ENCODE results near the gene ETV1.

ETV1 gene

DNA sequence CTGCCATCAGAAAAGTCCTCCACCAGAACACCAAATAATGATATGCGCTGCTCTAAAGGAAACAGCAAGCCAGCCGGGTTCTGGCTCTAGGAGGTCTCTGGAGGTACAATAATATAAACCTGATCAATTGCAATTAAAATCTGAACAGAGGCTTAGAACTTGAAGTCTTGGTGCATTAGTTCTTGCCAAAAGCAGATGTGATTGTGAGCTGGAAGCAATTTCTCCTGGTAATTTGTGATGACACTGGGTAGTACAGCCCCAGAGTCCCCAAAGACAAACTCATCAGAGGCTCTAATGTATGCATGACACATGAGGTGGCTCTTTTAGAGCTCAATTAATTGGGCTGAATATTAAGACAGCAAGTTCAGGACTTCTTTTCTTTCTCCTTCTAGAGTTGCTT lies 3.3 kb downstream of the ETV1 start:
- no peak for DNase-seq

DNA sequence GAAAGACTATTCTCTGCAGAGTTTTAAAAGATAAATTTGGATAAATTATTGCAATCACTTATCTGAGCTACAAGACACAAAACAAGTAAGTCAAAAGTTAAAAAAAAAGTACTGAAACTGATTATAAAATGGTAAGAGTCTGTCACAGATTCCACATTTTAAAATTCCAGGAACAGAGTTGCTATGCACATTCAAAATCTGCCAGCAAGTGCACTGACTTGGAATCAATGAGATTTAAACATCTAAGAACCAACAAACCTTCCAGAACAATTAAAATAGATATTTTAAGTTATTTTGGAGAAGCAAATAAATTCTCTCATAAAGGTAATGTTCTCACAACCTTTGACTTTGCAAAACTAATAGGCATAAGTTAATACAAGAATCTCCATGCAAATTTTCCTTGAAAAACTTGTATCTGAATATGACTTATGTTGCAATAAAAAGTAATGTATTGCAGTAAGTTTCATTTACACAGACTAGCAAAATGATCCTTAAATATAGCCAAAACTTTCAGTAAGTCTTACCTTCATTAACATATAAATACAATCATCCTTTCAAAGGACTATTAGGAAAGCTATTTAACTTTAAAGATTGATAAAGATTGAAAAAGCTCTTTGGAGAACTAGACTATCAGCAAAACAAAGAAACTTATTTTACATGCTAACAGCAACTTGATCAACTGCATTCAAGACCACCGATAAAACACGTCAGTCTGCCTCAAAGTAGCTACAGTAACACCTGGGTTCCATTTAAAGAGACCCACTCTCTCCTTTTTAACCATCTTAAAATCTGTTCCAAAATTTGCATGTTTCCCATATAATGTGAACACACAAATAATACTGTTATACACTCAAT lies 4.4 kb downstream of the ETV1 start:
- no peak for DNase-seq

DNA sequence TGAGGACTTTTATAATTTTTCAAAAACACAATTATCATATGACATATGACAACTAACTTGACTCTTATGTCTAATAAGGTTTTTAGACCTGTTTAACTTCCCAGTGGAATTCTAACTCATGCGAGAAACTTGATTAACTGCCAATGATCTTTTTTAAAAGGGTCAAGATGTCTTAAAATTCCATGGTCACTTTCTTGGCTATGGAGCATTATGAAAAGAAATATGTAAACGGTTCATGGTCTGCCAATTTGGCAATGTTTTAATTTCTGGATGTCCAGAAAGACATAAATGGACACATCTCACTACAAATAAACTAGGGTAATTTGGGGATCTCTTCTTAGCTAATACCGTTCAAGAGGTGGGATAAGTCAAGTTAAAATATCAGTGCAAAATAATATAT lies 5.4 kb downstream of the ETV1 start:
- DNase-seq: no peak

DNA sequence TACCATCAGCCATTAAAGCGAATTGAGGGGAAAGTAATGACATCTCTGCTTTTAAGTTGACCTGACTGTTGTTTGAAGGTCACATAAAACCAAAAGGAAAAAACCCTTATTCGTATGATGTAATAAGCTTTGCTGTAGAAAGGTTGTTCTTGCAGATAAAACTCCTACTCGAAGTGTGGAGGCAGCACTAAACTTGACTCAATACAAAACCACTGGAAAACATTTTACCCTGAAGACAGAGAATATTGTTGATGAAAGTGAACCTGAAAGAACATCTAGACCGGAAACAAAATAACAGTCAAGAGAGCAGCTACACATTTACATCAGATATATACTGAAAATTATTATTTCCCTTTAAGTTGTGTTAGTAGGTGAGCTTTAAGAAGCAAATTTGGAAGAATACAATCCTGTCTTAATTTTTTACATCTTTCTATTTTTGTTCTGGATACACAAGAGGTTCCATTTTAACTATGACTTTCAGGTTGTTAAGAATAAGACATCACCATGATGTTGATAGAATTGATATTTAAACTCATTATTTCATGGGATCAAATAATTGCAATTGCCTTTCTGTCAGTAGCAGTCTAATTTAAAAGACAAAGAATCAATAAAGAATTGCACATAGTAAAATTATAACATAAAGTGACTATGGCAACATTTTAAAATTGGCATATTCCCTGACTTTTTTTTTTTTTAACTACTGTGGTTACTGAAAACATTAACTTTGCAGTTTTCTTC lies 6.4 kb downstream of the ETV1 start:
- no peak for DNase-seq

DNA sequence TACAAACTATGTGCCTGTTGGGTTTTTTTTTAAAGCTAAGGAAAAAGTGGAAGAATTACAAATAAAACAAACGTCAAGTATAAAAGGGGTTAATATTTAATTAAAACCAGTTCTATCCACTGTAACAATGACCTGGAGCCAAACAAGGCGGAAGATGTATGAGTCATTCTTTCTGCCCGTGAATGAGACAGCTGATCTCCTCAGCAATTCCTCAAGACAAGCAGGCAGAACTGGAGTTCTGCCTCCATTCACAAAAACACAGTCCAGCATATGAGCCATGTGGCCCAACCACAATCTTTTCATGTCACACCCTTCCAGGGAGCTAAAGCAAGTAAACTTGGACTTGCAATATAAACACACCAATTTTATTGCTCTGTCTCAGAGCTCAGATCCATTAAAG lies 8.4 kb downstream of the ETV1 start:
- DNase-seq: no peak

DNA sequence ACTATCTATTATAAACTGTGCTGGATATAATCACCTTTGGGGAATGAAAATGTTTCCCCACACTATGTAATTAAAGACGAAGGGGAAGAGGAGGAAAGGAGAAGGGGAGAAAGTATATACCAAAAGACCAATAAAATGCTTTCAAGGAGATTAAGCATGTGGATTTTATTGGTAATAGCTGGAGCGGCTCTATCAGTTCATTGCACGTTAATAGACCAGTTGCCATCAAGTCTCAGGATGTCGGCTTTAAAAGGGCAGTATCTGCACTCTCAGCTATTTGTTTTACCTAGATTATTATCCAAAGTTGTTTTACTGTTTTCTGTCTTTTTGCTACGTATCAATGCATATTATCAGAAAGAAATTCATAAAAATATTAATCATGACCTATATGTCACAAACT lies 9.0 kb downstream of the ETV1 start:
- DNase-seq: no peak

DNA sequence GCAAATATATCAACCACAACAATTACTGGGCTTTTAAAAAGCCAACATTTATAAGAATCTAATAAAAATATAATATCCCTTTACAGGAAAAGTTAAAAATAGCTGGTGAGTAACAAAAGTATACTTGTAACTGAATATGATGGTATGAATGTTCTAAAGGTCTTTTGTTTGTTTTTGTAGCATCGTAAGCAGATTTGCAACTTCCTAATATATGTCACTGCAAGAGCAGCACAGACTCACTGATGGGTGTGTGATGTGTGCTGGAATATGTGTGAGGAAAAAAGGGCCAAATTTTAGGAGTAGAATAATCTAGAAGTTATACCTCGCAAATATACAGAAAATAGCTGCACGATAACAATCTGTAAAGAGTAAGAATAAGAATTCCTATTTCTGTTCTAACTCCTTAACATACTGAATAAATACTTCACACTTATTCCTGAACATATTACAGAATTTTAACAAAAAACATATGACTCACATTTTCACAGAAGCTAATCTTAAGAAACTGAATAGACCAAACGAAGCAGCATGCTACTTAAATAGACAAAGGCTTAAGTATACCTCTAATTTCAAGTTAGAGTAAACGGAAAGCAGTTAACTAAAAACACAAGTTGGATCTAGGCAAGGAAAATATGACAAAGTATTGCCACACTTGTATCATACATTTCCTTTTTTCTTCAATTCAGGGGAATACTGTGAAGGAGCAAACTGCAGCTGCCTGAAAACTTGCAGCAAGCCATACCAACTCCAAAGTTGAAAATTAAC lies 9.6 kb downstream of the ETV1 start:
- DNase-seq: no peak

DNA sequence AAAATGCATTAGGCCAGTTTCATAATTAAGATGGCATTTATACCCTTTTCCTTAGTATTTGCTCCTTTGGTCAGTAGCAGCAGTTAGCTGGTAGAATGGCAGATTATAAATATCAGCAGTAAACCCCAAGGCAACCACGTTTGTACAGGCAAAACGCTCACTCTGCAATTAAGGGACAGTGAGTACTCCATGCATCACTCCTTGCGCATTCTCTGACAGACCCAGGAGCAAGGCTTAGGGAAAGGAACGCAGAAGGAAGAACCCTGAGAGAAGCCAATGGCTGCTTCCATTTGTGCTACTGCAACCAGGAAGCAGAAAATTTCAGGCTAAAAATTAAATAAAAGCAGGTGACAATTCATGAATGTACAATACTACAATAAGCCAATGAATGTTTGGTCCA lies 12.9 kb downstream of the ETV1 start:
- no peak for DNase-seq

DNA sequence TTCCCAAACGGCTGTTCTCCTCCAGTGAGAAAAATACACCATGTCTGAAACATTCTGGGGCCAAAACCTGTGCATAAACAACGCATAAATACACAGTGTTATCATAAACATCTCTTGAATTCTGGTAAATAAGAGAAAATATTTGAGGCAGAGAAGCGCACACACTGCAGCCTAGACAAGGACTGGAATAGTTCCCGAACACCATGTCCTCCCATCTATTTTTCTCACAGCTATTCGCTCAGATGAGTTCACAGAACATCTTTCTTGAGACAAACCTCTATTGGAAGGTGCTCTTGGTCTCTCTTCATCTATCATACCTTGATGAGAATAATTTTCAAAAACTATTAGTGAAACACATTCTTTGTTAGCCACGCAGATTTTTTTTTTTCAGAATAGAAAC lies 24.4 kb downstream of the ETV1 start:
- no peak for DNase-seq

DNA sequence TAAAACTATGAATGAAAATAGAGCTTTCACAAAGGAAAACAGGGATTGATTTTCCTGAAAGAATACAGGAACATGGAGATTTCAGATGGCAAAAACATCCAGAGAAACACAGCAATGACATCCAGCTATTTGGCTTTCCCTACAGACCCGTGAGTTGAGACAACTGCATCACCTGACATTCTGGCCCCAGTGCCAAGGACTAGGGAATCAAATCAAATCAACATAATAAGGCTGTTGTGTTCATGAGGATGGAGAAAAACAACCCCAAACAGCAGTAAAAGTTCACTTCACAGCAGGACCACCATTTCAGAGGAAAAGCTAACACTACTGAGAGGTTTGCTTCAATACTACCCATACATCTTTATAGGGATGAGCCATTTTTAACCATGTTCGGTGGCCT lies 25.5 kb downstream of the ETV1 start:
- no peak for DNase-seq

DNA sequence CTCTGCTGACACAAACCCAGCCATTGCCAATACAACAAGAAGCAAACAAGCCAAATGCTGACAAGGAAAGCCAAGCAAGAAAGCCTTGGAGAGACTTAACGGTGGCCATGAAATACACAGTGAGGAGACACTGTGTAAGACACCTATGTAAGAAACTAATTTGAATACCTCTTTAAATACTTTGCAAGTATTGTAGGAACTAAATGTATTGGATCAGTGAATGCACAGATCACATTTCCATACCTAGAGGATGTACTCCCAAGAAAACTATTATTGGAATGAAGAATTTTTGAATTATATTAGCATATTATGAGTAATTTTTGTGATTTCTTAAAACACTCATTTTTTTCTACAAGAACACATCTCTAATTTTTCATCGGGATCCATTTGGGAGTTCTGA lies 34.0 kb downstream of the ETV1 start:
- no peak for DNase-seq

DNA sequence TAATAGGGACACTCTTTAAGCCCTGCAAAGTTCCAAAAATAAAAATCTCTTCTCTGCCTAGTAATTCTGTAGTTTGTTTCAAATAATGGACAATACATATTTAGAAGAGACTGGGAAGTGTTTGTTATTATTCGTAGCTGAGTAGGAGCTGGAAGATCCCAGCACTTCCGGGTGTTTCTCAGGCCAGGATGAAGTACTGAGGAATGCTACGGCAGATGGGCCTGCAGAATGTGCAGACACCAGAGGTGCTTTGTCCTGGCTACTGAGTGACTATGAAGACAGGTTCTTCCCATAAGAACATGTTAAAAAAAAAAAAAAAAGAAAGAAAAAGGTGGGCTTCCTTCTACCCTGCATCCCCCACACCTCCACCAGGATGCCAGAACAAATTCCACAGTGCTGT lies 36.1 kb downstream of the ETV1 start:
- no peak for DNase-seq

DNA sequence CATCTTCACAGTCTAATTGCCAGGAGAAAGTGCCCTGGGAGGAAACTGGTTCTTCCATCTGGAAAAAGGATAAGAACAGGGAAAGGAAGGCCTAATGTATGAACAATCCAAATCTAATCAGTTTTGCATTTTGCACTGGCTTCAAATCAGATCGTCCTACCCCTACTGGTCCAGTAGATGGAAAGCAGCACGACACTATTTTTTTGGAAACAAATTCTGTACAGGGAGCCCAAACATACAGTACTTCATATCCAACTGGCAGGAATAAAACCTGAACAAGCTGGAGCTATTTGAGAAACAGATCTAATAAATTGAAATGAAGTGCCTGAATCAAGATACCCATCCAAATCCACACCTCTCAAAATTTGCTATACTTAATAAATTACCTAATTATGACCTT lies 36.5 kb downstream of the ETV1 start:
- DNase-seq: no peak

DNA sequence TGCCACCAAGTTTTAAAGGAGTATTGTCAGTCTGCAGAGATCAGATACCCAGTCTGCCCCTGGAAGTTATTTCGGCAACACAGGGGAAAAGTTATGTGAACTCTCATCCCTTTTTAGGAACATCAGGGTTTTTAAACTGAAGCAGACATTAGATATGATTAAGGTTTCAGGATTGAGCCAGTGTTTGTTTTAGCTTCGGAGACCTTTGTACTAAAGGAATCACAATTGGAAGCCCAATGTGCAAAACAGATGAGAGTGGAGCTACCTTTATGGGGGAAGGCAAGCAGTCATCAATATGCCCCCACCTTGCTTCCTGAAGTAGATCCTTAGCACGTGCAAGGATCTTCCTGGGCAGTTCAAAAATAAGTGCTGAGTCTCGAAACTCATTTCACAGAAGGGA lies 39.5 kb downstream of the ETV1 start:
- no peak for DNase-seq

DNA sequence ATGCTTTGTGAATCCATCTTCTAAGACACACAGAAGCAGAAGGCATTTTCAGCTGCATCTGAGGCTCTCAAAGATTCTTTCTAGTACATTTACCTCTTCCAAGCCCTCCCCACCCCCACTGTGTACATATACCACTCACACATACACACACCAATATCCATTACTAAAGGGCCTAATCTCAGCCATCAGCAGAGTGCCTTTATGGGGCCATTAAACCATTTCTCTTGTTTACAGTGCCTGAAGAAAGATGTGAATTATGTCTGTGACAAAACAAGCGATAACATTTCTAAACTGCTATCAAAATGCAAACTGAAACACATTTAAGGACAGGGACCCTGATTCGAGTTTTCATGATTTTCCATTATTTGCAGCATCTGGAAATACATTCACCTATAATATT lies 40.0 kb downstream of the ETV1 start:
- DNase-seq: no peak

DNA sequence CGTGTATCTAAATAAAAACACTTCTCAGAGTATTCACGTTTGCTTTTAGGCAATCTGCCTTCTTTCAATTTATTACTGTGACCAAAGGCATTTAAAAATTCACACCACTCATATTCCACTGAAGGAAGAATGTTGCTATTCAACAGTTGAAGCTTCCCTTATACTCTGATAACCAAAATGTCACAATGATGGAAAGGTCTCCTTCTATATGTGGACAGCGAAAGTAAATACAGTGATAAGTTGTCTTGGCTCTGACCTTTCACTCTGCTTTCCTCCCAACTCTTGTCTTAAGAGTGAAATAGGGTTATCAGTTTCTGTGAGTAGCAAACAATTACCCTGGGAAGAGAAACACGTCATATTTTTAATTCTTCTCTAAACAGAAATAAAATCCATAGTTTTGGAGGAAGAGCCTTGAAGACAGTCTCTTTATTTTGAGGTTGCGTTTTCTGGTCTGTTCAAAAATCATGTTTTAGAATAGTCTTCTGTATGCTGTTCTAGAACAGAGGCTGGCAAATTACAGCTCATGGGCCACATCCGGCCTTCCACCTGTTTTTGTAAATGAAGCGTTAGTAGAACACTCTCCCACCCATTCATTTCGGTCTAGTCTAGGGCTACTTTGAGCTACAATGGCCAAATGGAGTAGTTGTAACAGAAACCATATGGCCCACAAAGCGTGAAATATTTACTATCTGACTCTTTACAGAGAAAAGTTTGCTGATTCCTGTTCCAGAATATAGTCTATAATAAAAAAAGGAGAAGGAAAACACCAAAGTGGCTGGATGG lies 41.3 kb downstream of the ETV1 start:
- DNase-seq: no peak

DNA sequence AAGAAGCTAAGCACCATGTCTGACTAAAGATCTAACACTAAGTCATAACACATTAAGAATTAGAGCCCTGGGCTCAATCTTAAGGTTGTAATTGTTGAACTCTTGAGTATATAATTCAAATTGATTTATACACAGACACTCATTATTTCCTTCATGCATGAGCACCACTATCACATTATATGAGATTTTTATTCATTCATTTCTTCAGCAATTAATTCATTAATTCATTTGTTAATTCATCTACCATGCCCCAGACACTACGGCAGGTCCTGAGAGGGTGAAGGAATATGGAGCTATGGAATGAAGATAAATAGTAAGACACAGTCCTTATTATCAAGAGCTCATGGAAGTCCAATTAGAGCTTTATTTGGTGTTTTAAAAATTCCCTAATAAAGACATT lies 41.9 kb downstream of the ETV1 start:
- no peak for DNase-seq

DNA sequence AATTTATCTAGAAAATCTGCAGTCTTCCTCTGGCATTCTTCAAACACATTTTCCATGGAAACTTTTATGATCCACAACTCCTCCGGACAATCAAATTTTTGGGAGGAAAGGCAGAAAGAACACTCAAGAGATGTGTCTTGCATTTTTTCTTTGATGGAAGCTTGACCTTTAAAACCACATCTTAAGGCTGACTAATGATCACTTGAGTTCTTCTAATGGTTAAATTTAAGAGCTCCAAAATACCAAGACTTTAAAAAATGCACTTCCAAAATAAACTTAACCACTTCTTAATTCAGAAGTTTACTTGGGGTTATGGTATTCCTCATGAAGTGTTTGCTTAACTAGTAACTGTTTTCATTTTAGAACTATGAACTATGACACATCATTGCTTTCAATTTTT lies 43.3 kb downstream of the ETV1 start:
- no peak for DNase-seq

DNA sequence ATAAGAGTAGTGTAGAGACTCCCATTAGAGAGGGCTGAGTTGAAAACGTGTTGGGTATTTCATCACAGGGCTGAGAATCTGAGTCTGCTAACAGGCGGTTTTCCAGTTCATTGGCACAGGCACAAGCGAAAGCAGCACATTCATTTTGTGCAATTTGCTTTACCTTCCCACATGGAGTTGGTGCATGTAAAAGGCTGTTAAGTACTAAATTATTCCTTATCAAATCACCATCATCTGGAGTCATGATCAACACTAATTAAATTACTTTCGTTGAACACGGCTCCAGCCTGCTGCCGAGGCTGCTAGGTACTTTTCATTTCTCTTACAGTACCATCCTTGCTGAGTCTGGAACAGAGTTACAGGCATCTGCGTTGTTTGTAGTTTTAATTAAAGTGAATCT lies 43.8 kb downstream of the ETV1 start:
- no peak for DNase-seq

DNA sequence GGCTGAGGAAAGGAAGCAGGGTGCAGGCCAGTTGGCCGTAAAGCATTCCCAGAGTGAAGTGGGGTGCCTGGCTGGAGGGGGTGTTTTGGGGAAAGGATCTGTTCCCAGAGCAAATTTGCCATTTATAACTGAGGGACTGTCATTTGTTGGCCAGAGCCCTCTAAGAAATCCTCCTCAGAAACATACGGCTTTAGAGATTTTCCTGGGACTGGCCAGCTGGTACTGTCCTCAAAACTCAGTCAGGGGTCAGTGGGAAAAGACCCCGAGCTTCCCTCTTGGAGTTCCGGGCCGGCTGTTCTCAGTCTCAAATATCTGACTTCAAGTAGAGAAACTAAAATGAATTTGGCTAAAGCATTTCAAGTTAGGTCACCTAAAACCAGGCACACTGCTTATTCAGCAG lies 55.9 kb downstream of the ETV1 start:
- no peak for DNase-seq

DNA sequence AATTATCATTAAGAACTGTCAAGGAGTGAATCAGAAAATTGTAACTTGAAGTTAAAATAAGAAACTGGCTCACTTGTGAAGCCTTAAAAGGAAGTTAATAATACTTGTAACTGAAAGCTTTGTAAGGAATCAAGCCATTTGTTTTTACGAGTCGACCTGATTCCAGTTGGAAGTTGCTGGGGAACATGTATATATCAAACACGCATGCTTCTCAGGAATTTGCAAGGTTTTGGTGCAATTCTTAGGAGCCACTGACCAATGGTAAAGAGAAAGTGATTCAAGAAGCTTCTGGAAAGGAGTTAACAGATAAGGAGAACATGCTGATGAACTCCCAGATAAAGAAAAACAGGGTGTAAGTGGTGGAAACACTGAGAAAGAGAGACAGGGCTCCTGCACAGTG lies 56.4 kb downstream of the ETV1 start:
- no peak for DNase-seq

DNA sequence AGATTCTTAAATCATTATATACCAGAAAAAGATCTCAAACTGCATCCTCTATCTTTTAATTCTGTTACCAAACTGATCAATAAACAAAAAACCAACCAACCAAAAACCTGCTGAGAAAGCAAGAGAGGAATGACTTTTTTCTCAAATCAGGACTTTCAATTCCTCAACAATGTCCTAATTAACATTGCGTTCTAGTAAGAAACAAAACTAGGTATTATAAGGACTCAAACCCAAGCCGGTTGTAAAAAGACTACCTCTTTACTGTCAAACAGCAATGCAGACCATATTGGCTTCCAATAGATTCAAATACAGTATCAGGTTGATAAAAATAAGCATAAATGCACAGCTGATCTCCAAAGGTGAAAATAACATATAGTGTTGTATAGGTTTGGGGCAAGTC lies 57.3 kb downstream of the ETV1 start:
- DNase-seq: no peak

DNA sequence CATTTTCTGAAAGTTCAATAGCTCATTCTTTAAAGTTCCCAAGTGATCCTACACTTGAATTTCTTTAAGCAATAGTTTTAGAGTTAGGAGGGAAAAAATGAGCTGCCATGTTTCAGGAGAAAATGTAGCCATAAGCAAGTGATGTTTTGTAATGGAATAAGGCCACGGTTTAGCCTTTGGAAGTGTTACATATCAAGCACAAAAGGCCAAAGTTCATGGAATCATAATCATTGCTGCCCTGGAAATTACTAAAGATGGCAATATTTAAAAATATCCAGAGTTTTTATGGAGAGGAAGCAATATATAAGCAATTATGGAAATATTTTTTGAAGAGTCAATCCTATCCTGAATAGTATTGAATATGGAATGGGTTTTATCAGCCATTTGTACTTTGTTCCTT lies 68.4 kb downstream of the ETV1 start:
- no peak for DNase-seq
